ENCODE data around the gene BMPR2. TPM values are rescaled to one million over a fixed set of nuclear protein-coding genes. Genes with fewer than 3 reads are reported as not detected.
A peak's percentile ranks its signal among the peaks of the same experiment; 100 is the strongest.

The BMPR2 gene
- total RNA-seq, 1 experiment from 2014 or later: 27.4 TPM

GRCh38 chr2:202376460-202377206 lies 506 bp downstream of the BMPR2 start:
- peak; percentile 62 for DNase-seq (ENCODE audit: unreplicated experiment)
- H3K9me3 Mint-ChIP-seq (ENCODE audit: unreplicated experiment): no peaks in the 10 kb centered on the region
- no peaks in the 10 kb centered on the region for H3K27me3 Mint-ChIP-seq (ENCODE audit: insufficient read depth, unreplicated experiment)
- H3K27ac Mint-ChIP-seq (ENCODE audit: low read depth, unreplicated experiment): peak overlapping the region; percentile 95
- TF ChIP-seq CTCF (IDR thresholded peaks at IDR 0.05; ENCODE audit: unreplicated experiment): no peak
- ChIA-PET CTCF (interaction anchor here (0.5 to 0.7 kb wide), 3 partner anchors 59 to 1623 kb away, joined by 3 to 6 read pairs (median 3); no protein-coding TSS in a partner anchor), POLR2A (interaction anchor here (0.6 to 5.0 kb wide), 19 partner anchors 11 to 760 kb away, joined by 3 to 46 read pairs (median 4); partner anchors contain the start of genes NBEAL1 and NOP58)
- H3K36me3 Mint-ChIP-seq (ENCODE audit: insufficient read depth, unreplicated experiment): peaks cover 6% of the 10 kb centered on the region
- peak overlapping the region; percentile 83 for H3K4me3 Mint-ChIP-seq (ENCODE audit: unreplicated experiment)
- BruUV-seq (replicated peaks): TSS peak; percentile 43
- H3K4me1 Mint-ChIP-seq (ENCODE audit: insufficient read depth, unreplicated experiment): peaks cover 14% of the 10 kb centered on the region
- intact Hi-C loops (cut with micrococcal nuclease): loop anchor here (2.0 to 10.0 kb wide), 4 partner anchors 74 to 636 kb away; partner anchors contain the start of genes ALS2 and NBEAL1

GRCh38 chr2:202377207-202377761 lies 1.2 kb downstream of the BMPR2 start:
- Mint-ChIP-seq H3K27me3 (ENCODE audit: insufficient read depth, unreplicated experiment) (no peaks in the 10 kb centered on the region), H3K36me3 (ENCODE audit: insufficient read depth, unreplicated experiment) (peaks cover 6% of the 10 kb centered on the region), H3K4me3 (ENCODE audit: unreplicated experiment) (peak overlapping the region; percentile 83), H3K9me3 (ENCODE audit: unreplicated experiment) (no peaks in the 10 kb centered on the region), H3K4me1 (ENCODE audit: insufficient read depth, unreplicated experiment) (peaks cover 15% of the 10 kb centered on the region), H3K27ac (ENCODE audit: low read depth, unreplicated experiment) (peak overlapping the region; percentile 95)
- CTCF ChIA-PET: interaction anchor here (0.5 to 0.7 kb wide), 4 partner anchors 60 to 1624 kb away, joined by 3 to 6 read pairs (median 3); no protein-coding TSS in a partner anchor
- peak; percentile 46 for DNase-seq (ENCODE audit: unreplicated experiment)
- BruUV-seq (replicated peaks): no TSS peak
- no peak for TF ChIP-seq CTCF (IDR thresholded peaks at IDR 0.05; ENCODE audit: unreplicated experiment)
- POLR2A ChIA-PET: interaction anchor here (0.6 to 5.0 kb wide), 17 partner anchors 10 to 421 kb away, joined by 3 to 46 read pairs (median 4); partner anchors contain the start of gene NOP58
- intact Hi-C loops (cut with micrococcal nuclease): loop anchor here (2.0 to 10.0 kb wide), 4 partner anchors 75 to 635 kb away; partner anchors contain the start of genes ALS2 and NBEAL1

- no peaks in the 10 kb centered on the region for H3K27me3 Mint-ChIP-seq (ENCODE audit: insufficient read depth, unreplicated experiment)
- H3K9me3 Mint-ChIP-seq (ENCODE audit: unreplicated experiment): no peaks in the 10 kb centered on the region
- DNase-seq (ENCODE audit: unreplicated experiment): peak; percentile 34
- peaks cover 15% of the 10 kb centered on the region for H3K4me1 Mint-ChIP-seq (ENCODE audit: insufficient read depth, unreplicated experiment)
- POLR2A ChIA-PET: interaction anchor here (0.6 to 5.0 kb wide), 12 partner anchors 16 to 140 kb away, joined by 3 to 46 read pairs (median 8); partner anchors contain the start of gene NOP58
- H3K27ac Mint-ChIP-seq (ENCODE audit: low read depth, unreplicated experiment): peak overlapping the region; percentile 95
- intact Hi-C loops (cut with micrococcal nuclease): loop anchor here (2.0 to 10.0 kb wide), 4 partner anchors 76 to 634 kb away; partner anchors contain the start of genes ALS2 and NBEAL1
- no TSS peak for BruUV-seq (replicated peaks)
- CTCF ChIA-PET: interaction anchor here (0.7 kb wide), 1 partner anchor 101 kb away, joined by 3 read pairs; no protein-coding TSS in a partner anchor
- TF ChIP-seq CTCF (IDR thresholded peaks at IDR 0.05; ENCODE audit: unreplicated experiment): no peak
- peaks cover 6% of the 10 kb centered on the region for H3K36me3 Mint-ChIP-seq (ENCODE audit: insufficient read depth, unreplicated experiment)
- H3K4me3 Mint-ChIP-seq (ENCODE audit: unreplicated experiment): peak overlapping the region; percentile 83
Observed at GRCh38 chr2:202378001-202378400, 1.9 kb downstream of the BMPR2 start.
